ENCODE measurements around the gene LGALS7.

The LGALS7 gene

GRCh38 chr19:38737921-38738737 lies 35.2 kb downstream of the LGALS7 start:
- ATAC-seq: no peak

- ATAC-seq: no peak
These were observed 35.9 kb downstream of the LGALS7 start for GRCh38 chr19:38737281-38737865.

- ATAC-seq: no peak
These were observed 36.7 kb downstream of the LGALS7 start for GRCh38 chr19:38736413-38737280.

GRCh38 chr19:38736036-38736412 lies 37.3 kb downstream of the LGALS7 start:
- ATAC-seq: peak in 1 of 2 donors; percentile 53

- ATAC-seq: no peak
These were observed 38.0 kb downstream of the LGALS7 start for GRCh38 chr19:38735257-38735686.

- ATAC-seq: peak; percentile 4 to 11
These were observed 38.7 kb downstream of the LGALS7 start for GRCh38 chr19:38734426-38735256.

GRCh38 chr19:38734176-38734425 lies 39.2 kb downstream of the LGALS7 start:
- no peak for ATAC-seq

GRCh38 chr19:38733493-38734175 lies 39.7 kb downstream of the LGALS7 start:
- ATAC-seq: no peak

GRCh38 chr19:38733241-38733492 lies 40.1 kb downstream of the LGALS7 start:
- no peak for ATAC-seq

GRCh38 chr19:38731654-38732301 lies 41.5 kb downstream of the LGALS7 start:
- no peak for ATAC-seq

GRCh38 chr19:38730731-38731589 lies 42.4 kb downstream of the LGALS7 start:
- no peak for ATAC-seq

GRCh38 chr19:38730470-38730730 lies 42.9 kb downstream of the LGALS7 start:
- no peak for ATAC-seq

- peak; percentile 75 to 82 for ATAC-seq
These were observed 43.5 kb downstream of the LGALS7 start for GRCh38 chr19:38729653-38730469.

- no peak for ATAC-seq
These were observed 44.4 kb downstream of the LGALS7 start for GRCh38 chr19:38728752-38729541.

GRCh38 chr19:38727868-38728660 lies 45.3 kb downstream of the LGALS7 start:
- no peak for ATAC-seq

GRCh38 chr19:38727306-38727867 lies 45.9 kb downstream of the LGALS7 start:
- no peak for ATAC-seq

- ATAC-seq: no peak
These were observed 46.5 kb downstream of the LGALS7 start for GRCh38 chr19:38726761-38727301.

GRCh38 chr19:38726284-38726673 lies 47.0 kb downstream of the LGALS7 start:
- no peak for ATAC-seq

All from activated CD4-positive, CD25-positive, alpha-beta regulatory T cell treated with anti-CD3 and anti-CD28 coated beads, Interleukin-2, amount 50 U/mL, for 24 hours (primary cell).